Stimulated activated CD4-positive, alpha-beta T cell treated with anti-CD3 and anti-CD28 coated beads, Interleukin-15, amount 100 ng/mL, for 48 hours (primary cell): Measurements from ENCODE around the gene CTSE.

Experiments used
- DNase-seq, 2 donors: peaks; one replicate each; pipeline ENCODE4 v3.0.0-alpha.2; 2020; ENCODE audit warnings: low read depth in 2 of 2

CTSE gene

DNA sequence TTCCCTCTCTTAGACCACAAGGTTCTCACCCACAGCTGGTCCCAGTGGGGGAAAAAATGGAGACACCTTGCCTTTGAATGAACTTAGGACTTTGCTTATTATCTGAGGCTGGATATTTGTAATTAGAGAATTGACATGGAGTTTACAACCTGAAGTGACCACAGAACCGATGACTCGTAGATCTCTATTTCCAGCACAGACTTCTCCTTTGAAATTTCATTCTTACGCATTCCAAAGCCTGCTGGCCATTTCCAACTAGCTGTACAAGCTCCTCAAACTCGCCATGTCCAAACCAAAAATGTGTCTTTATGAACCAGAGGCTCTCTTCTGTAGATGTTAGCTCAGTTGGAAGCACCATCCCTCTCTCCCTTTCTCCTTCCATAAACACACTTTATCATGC lies 32.5 kb downstream of the CTSE start:
- DNase-seq: no peak

DNA sequence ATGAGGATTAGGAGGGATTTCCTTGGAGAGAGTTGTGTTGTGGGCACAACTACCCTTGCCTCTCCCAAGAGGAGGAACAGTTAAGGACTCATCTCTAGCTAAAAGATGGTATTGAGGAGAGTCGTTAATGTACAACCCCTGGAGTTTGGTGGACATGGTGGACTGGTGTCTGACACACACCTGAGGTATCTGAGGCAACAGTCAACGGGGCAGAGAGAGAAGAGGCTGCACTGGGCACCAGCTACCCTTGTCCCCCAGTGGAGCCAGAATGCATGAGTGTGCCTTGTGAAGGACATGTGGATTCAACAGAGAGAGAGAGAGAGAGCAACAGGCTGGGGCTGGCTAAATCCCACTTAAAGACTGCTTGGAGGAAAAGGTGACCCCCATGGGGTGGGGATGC lies 33.5 kb downstream of the CTSE start:
- no peak for DNase-seq

- DNase-seq: no peak
Measured at GRCh38 chr1:205989786-205990185, 33.9 kb downstream of the CTSE start.

- DNase-seq: no peak
Measured at GRCh38 chr1:205988585-205988995, 35.1 kb downstream of the CTSE start.

DNA sequence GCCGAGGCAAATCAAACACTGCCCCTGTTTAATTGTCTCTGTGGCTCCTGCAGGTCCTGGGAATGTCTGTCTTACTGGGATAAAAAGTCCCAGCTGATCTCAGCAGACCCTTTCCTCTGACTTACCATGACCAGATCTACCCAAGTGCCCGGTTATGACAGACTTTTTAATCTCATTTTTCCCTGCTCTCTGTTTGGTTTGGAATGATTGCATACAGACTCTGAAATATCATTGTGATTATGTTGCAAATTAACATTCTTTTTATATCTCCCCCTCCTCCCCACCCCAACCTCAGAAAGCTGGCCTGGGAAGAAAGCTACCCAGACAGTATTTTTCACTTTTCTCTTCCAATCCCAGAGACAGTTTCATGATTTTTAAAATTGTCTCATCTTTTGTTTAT lies 36.8 kb downstream of the CTSE start:
- DNase-seq: no peak

DNA sequence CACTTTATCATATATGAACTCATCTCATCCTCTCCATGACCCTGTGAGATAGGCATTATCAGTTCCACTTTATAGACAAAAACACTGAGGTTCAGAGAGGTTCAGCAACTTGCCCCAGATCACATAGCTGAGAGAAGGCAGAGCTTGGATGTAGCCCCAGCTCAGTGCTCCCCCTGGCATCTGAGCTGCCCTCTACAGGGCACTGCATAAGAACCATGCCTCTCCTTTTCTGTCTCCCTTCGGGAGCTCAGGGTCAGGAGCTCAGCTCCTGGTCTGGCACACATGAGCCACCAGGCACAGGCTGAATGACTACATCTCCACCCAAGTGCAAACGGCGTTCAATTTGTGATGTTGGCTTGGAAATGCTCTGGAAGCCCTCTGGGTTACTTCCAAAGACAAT lies 37.4 kb downstream of the CTSE start:
- no peak for DNase-seq

DNA sequence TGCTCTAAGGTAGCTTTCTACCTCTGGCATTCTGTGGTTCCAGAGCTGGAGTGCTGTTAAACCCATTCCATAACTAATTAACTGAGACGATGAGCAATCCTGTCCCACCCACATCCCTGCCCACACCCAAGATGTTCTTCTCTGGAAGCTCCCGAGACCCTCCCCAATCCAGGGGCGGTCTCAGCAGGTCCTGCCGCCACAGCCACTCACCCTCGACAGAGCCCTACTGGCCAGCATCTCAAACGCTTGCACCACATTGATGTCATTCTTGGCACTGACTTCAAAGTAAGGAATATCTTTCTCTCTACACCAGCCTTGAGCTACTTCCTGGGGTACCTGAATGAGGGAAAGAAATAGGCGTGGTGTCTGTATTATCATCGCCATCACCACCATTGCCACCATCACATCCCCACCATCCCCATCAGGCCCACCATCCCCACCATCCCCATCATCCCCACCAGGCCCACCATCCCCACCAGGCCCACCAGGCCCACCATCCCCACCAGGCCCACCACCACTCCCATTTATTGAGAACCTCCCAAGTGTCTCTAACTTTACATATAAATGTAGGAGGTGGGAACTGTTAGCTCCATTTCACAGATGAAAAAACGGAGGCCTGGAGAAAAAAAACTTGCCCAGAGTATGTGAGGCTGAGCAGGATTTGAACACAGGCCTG lies 38.2 kb downstream of the CTSE start:
- no peak for DNase-seq

DNA sequence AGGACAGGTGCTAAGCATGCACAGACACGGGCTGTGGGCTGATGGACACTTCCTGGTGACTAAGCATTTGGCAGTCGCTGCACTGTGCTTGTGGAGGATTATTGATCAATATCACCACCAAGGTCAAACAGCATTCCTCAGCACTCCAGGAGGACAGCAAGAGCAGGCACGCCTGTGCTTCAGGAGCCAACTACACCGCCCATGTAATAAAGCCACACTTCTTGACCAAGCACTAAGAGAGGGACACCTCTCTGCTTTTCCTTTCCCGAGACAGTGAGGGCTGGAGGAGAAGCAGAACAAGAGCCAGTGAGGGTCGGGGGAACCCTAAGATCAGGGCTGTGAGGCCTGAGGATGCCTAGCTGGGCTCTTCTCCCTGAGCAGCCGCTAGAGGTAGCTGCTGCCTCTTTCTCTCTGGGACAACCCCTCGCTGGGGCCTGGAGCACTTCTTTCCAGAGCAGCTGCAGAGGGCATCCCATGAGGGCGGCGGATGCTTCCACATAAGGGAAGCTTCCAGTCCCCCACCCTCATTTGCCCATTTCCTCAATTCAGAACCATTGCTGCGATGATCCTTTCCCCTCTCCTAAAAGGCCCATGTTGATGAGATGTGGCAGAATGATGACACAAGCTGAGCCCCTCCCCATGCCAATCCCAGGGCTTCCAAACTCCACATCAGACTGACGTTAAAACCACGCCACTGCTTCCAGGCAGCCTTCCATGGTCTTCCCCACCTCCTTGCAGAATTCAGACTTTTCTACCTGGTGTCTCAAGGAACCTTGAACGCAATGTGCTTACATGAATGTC lies 39.6 kb downstream of the CTSE start:
- DNase-seq: no peak

- no peak for DNase-seq
Measured at GRCh38 chr1:205981257-205981656, 42.4 kb downstream of the CTSE start.

DNA sequence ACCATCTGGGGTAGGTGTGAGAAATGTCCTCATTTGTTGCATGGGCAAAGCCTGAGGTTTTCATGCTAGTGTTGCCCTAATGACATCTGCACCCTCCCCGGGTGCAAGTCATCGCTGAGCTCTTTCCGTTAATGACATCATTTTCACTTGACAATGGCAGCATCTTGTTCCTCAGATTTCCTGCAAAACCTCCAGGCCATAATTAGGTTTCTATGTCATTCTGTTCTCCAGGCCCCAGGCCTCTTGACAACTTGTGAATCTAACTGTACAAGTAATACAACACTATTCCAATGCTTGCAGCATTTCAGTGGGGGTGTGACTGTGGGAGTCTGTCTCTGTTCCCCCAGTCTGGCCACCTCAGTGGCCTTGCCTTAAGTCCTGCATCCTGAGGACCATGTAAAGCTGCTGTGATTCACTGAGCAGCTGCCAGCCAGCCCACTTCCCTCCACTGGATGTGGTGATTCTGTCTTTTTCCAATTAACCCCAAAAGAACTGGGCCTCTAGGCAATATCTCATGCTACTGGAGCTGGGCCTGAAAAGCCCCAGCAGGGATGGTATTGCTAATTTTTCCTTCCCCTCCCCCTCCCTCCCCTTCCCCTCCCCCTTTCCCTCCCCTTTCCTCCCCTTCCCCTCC lies 43.3 kb downstream of the CTSE start:
- DNase-seq: no peak

GRCh38 chr1:205979301-205979700 lies 44.4 kb downstream of the CTSE start:
- DNase-seq: no peak

GRCh38 chr1:205978676-205979075 lies 45.0 kb downstream of the CTSE start:
- no peak for DNase-seq

DNA sequence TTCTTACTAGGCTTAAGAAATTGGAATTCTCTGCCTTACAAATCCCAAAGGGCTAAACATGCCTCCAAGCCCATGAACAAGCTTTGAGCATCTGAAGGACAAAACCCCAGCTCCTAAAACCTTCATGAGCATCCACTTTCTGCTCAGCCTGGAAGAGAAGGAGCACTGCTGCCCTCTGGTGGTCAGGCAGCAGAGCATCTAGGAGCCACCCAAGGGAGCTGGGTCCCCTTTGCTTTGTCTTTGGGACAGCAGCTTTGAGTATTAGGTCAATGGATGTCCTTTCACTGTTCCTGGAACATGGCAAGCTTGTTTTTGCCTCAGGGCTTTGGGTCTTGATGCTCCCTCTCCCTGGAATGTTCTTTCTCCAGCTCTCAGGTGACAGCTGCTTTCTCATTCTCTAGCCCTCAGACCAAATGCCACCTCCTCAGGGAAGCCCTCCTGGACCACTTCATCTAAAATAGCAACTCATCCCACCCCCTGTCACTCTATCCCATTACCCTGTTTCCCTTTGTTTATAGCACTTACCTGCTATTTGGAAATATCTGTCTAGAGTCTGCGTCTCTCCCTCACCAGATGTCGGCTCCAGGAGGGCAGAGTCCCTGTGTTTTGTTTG lies 46.2 kb downstream of the CTSE start:
- peak; percentile 48 to 72 for DNase-seq

GRCh38 chr1:205976708-205977401 lies 46.8 kb downstream of the CTSE start:
- DNase-seq: no peak

GRCh38 chr1:205976036-205976435 lies 47.7 kb downstream of the CTSE start:
- no peak for DNase-seq

DNA sequence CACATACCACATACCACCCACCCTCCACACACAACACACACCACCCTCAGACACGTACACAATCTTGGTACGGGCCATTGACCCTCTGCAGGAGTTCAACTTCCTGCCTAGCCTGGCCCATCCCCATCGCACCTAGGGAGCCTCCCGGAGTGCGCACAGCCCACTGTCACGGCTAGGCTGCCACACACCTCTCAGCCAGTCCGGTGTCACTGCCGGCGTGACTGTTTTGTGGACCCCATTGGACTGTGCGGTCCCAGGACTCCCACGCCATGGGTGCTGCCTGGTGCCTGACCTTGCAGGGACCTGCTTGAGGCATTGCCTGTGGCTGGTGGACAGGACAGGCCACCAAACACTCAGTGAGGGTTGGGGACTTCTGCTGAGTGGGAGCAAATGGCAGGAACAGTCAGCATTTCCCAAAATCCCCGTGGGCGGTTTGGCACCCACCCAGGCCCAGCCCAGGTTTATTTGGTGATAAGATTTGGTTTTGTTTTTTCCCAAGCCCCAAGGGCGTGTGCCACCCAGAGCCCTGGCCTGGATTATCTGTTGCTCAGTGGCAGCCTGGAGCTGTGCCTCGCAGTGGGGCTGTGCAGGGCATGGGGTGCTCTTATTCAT lies 48.2 kb downstream of the CTSE start:
- DNase-seq: no peak

DNA sequence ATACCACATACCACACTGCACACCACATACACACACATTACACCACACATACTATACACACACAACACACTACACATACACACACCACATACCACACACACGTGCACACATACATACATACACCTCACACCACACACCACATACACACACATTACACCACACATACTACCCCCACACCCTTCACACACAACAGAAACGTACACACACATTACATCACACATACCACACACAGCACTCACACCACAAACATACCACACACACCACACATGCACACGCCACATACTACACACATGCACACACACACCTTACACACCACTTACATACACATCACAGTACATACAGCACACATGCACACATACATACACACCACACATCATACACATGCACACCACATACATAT lies 49.0 kb downstream of the CTSE start:
- DNase-seq: no peak

GRCh38 chr1:205973377-205974232 lies 50.1 kb downstream of the CTSE start:
- DNase-seq: no peak

- DNase-seq: no peak
Measured at GRCh38 chr1:205972491-205973168, 51.1 kb downstream of the CTSE start.

DNA sequence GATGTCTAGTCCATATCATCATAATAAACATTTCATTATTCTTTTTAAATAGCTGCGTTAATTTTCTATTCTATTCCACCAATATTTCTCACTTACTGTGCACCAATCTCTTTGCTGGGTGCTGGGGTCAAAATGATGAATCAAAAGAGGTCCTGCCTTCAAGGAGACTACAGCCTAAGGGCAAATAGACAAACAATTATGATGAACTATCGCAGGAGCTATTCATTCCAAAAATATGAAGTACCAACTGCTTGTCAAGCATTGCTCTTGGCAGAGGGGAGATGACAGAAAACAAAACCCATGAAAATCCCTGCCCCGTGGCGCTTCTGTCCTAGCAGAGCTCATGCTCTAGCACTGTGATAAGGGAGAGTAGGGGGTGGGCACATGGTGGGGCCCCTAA lies 51.6 kb downstream of the CTSE start:
- DNase-seq: no peak
